ENCODE data around the gene SCGB3A1. TPM values are rescaled to one million over a fixed set of nuclear protein-coding genes. Genes with fewer than 3 reads are reported as not detected.

The SCGB3A1 gene
- polyA plus RNA-seq, 2 of the 4 experiments (the other 2 are of a cell fraction), result not detected

DNA sequence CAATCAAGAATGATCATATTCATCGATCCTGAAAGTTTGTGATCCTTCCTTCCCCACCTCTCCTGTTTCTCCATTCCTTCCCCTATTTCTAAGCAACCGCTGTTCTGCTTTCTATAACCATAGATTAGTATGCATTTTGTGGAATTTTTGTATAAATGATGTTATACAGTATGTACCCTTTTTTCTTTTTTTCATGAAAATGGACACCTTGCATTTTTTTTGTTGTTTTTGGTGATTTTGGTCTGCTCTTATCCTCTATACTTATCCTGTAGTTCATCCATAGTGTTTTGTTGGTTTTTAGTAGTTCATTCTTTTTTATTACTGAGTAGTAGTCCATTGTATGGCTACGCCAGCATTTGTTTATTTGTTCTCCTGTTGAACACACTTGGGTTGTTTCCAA is 46.1 kb downstream of the SCGB3A1 start:
- 87% methylated on average over 3 of the region's 3 CpGs for WGBS (ENCODE audit: missing lambda C conversion rate)
- TF ChIP-seq, protein P1, sequence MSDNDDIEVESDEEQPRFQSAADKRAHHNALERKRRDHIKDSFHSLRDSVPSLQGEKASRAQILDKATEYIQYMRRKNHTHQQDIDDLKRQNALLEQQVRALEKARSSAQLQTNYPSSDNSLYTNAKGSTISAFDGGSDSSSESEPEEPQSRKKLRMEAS (IDR thresholded peaks at IDR 0.05), result no peak
- TF ChIP-seq, protein P2, sequence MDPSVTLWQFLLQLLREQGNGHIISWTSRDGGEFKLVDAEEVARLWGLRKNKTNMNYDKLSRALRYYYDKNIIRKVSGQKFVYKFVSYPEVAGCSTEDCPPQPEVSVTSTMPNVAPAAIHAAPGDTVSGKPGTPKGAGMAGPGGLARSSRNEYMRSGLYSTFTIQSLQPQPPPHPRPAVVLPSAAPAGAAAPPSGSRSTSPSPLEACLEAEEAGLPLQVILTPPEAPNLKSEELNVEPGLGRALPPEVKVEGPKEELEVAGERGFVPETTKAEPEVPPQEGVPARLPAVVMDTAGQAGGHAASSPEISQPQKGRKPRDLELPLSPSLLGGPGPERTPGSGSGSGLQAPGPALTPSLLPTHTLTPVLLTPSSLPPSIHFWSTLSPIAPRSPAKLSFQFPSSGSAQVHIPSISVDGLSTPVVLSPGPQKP (IDR thresholded peaks at IDR 0.05; ENCODE audit: low read depth, low read length), result no peak
- no peak for TF ChIP-seq HOXB13 (CRISPR knock-in tag; IDR thresholded peaks at IDR 0.05; ENCODE audit: low read depth)
- no peak for TF ChIP-seq HOXB5 (CRISPR knock-in tag; IDR thresholded peaks at IDR 0.05)
- TF ChIP-seq FOSB (CRISPR knock-in tag; IDR thresholded peaks at IDR 0.05), result no peak
- no peak for TF ChIP-seq BHLHE40 (IDR thresholded peaks at IDR 0.05; ENCODE audit: low read depth, low read length)
- no peak for TF ChIP-seq FOSL2 (IDR thresholded peaks at IDR 0.05)
- no peak for TF ChIP-seq FOSL2 (CRISPR knock-in tag; IDR thresholded peaks at IDR 0.05)
- TF ChIP-seq TFCP2L1 (CRISPR knock-in tag; IDR thresholded peaks at IDR 0.05), result no peak
- no peak for TF ChIP-seq RCOR1 (IDR thresholded peaks at IDR 0.05; ENCODE audit: low read depth, low read length)
- TF ChIP-seq TP53 (CRISPR knock-in tag; IDR thresholded peaks at IDR 0.05), result no peak
- TF ChIP-seq EP300 (IDR thresholded peaks at IDR 0.05), result no peak
- no peak for TF ChIP-seq GATA3 (IDR thresholded peaks at IDR 0.05; ENCODE audit: borderline replicate concordance)
- TF ChIP-seq MYC (IDR thresholded peaks at IDR 0.05; ENCODE audit: borderline replicate concordance, low read length), result no peak
- no peak for TF ChIP-seq FOXS1 (CRISPR knock-in tag; IDR thresholded peaks at IDR 0.05)
- TF ChIP-seq JUNB (IDR thresholded peaks at IDR 0.05), result no peak
- TF ChIP-seq KDM5A (IDR thresholded peaks at IDR 0.05), result no peak
- Histone ChIP-seq H3K4me3 (no peak overlapping the region), H3K4me1 (peaks cover 4% of the 10 kb centered on the region; the same call in 1 of the 3 replicates), H3K27ac (no peak overlapping the region), H3K9me3 (no peaks in the 10 kb centered on the region), H3K4me2 (no peak overlapping the region)
- no peak for FAIRE-seq
- DNase-seq (ENCODE audit: low read depth in 1 of 2, low spot score in 1 of 2), result no peak
- ChIA-PET POLR2A (no interaction called here), CTCF (no interaction called here)
- no peak for ATAC-seq

DNA sequence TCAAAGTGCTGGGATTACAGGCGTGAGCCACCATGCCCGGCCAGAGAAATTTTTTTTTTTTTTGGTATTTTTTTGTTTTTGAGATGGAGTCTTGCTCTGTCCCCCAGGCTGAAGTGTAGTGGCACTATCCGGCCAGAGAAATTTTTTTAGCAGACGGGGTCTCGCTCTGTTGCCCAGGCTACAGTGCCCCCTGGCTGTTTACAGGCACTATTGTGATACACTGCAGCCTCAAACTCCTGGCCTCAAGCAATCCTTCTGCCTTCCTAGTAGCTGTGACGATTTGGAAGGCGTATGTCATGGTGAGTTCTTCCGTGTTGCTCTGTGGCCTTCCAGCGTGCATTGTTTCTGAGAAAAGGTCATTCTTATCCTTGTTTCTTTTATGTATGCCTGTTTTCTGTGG is 49.6 kb downstream of the SCGB3A1 start:
- DNase-seq (ENCODE audit: low read depth in 1 of 2, low spot score in 1 of 2) (peak in 1 of 2 experiments; percentile 13), ATAC-seq (peak in 1 of 2 experiments; percentile 50; a peak in 2 of 6 replicates), FAIRE-seq (no peak)
- Histone ChIP-seq H3K27ac (no peak overlapping the region), H3K4me2 (no peak overlapping the region), H3K9me3 (no peaks in the 10 kb centered on the region), H3K4me1 (no peaks in the 10 kb centered on the region), H3K4me3 (no peak overlapping the region)
- ChIA-PET CTCF (interaction anchor here (0.8 to 0.9 kb wide), 2 partner anchors 30 to 72 kb away, joined by 3 read pairs; no protein-coding TSS in a partner anchor), POLR2A (no interaction called here)
- 93% methylated on average over 9 of the region's 9 CpGs for WGBS (ENCODE audit: missing lambda C conversion rate)
- TF ChIP-seq NFE2L2 (conservative IDR thresholded peaks at IDR 0.05; ENCODE audit: low read length) (no peak), HOXA7 (CRISPR knock-in tag; IDR thresholded peaks at IDR 0.05) (no peak), ZC3H11A (IDR thresholded peaks at IDR 0.05) (no peak), RFX5 (IDR thresholded peaks at IDR 0.05) (no peak), HOXB13 (CRISPR knock-in tag; IDR thresholded peaks at IDR 0.05; ENCODE audit: low read depth) (no peak), EHMT2 (IDR thresholded peaks at IDR 0.05; ENCODE audit: low read depth) (no peak)

Other genes with a start within 250 kb of the SCGB3A1 start
- 38.0 and 40.5 TPM in 2 replicates for gene GFPT2, start 238.2 kb downstream of the SCGB3A1 start, polyA plus RNA-seq (2011; rRNA removed)
- gene GFPT2, start 238.2 kb downstream of the SCGB3A1 start, polyA plus RNA-seq (2017; fragmentation: RNase III; extraction: RNeasy Plus Mini Kit Qiagen cat#74134 plus additional on column Dnase treatment), result 24.4 to 34.9 TPM (median 31.6 TPM) in 3 replicates
- gene CNOT6, start 97.1 kb downstream of the SCGB3A1 start, polyA plus RNA-seq (2011; rRNA removed), result 28.5 and 31.9 TPM in 2 replicates
- gene CNOT6, start 97.1 kb downstream of the SCGB3A1 start, polyA plus RNA-seq (2017; fragmentation: RNase III; extraction: RNeasy Plus Mini Kit Qiagen cat#74134 plus additional on column Dnase treatment), result 16.9 to 18.2 TPM (median 18.1 TPM) in 3 replicates
- 1.7 and 2.0 TPM in 2 replicates for gene FLT4, start 58.1 kb upstream of the SCGB3A1 start, polyA plus RNA-seq (2011; rRNA removed)
- gene FLT4, start 58.1 kb upstream of the SCGB3A1 start, polyA plus RNA-seq (2017; fragmentation: RNase III; extraction: RNeasy Plus Mini Kit Qiagen cat#74134 plus additional on column Dnase treatment), result 2.1 to 3.0 TPM (median 2.6 TPM) in 3 replicates
- gene OR2Y1, start 148.6 kb upstream of the SCGB3A1 start, polyA plus RNA-seq (2011; rRNA removed), result not detected in 2 replicates
- gene OR2Y1, start 148.6 kb upstream of the SCGB3A1 start, polyA plus RNA-seq (2017; fragmentation: RNase III; extraction: RNeasy Plus Mini Kit Qiagen cat#74134 plus additional on column Dnase treatment), result not detected in 3 replicates
- 53.0 and 56.3 TPM in 2 replicates for gene MGAT1, start 211.3 kb upstream of the SCGB3A1 start, polyA plus RNA-seq (2011; rRNA removed)
- 54.6 to 63.4 TPM (median 61.8 TPM) in 3 replicates for gene MGAT1, start 211.3 kb upstream of the SCGB3A1 start, polyA plus RNA-seq (2017; fragmentation: RNase III; extraction: RNeasy Plus Mini Kit Qiagen cat#74134 plus additional on column Dnase treatment)